Activated CD8-positive, alpha-beta T cell treated with anti-CD3 and anti-CD28 coated beads for 36 hours (primary cell): ENCODE measurements around the gene HOXB9. TPM values are rescaled to one million over a fixed set of nuclear protein-coding genes. Genes with fewer than 3 reads are reported as not detected.

Source experiments
- ATAC-seq: fragments of 200-7000 bp; cut with Tn5 transposase; one replicate; pipeline ENCODE4 v1.10.0; 2021; ENCODE audit warnings: mild to moderate bottlenecking, moderate library complexity
- CTCF ChIA-PET: fragments of 350-600 bp; sonication (Branson Sonifier 250); formaldehyde crosslinking; loops from one replicate; lab custom pipeline; 2021; ENCODE audit warnings: antibody characterized with exemption; lab: Charles Lee
- POLR2A ChIA-PET: fragments of 350-600 bp; sonication (Branson Sonifier 250); formaldehyde crosslinking; loops from one replicate; lab custom pipeline; 2021; ENCODE audit warnings: antibody characterized with exemption; lab: Charles Lee
- DNase-seq: peaks from one replicate; pipeline ENCODE4 v3.0.0-alpha.2; 2020
- H3K27ac Mint-ChIP-seq: one replicate; pipeline ENCODE4 v1.8.0; 2021; ENCODE audit warnings: mild to moderate bottlenecking, mixed read lengths
- H3K27me3 Mint-ChIP-seq: one replicate; pipeline ENCODE4 v1.8.0; 2021; ENCODE audit warnings: mixed read lengths
- H3K36me3 Mint-ChIP-seq: one replicate; pipeline ENCODE4 v1.8.0; 2021; ENCODE audit warnings: low read depth, mixed read lengths
- H3K4me1 Mint-ChIP-seq: one replicate; pipeline ENCODE4 v1.8.0; 2021; ENCODE audit warnings: low read depth, mixed read lengths
- H3K4me3 Mint-ChIP-seq: one replicate; pipeline ENCODE4 v1.8.0; 2021; ENCODE audit warnings: mild to moderate bottlenecking, moderate library complexity, mixed read lengths
- H3K9me3 Mint-ChIP-seq: one replicate; pipeline ENCODE4 v1.8.0; 2021; ENCODE audit warnings: mixed read lengths
- CTCF ChIP-seq: fragments of 200-600 bp; IDR thresholded peaks from one replicate; pipeline ENCODE4 v1.8.0; 2022; ENCODE audit warnings: antibody characterized with exemption, mild to moderate bottlenecking
- intact Hi-C: fragments of 100-400 bp; cut with micrococcal nuclease; formaldehyde crosslinking; loops from one replicate; pipeline ENCODE4 v1.10.0; 2022
- total RNA-seq, 2 experiments: library from RNA; stranded (reverse); gene quantifications; one replicate each; pipeline ENCODE4 v1.2.3, GENCODE V29; 2021

Gene HOXB9
- total RNA-seq, 2 experiments from 2014 or later: 6.9 to 7.0 TPM

- Mint-ChIP-seq H3K27me3 (peaks cover 74% of the 10 kb centered on the region), H3K4me1 (peaks cover 11% of the 10 kb centered on the region), H3K27ac (no peak overlapping the region), H3K36me3 (no peaks in the 10 kb centered on the region), H3K4me3 (no peak overlapping the region), H3K9me3 (no peaks in the 10 kb centered on the region)
- DNase-seq (no peak), ATAC-seq (no peak)
- intact Hi-C loops: no loop called here
- ChIA-PET CTCF (interaction anchor here (0.8 to 5.5 kb wide), 6 partner anchors 8 to 366 kb away, joined by 3 to 40 read pairs (median 4); partner anchors contain the start of gene HOXB8), POLR2A (interaction anchor here (0.7 kb wide), 1 partner anchor 33 kb away, joined by 3 read pairs; no protein-coding TSS in a partner anchor)
- no peak for TF ChIP-seq CTCF
Measured at GRCh38 chr17:48628649-48629410, 2.7 kb upstream of the HOXB9 start.

DNA sequence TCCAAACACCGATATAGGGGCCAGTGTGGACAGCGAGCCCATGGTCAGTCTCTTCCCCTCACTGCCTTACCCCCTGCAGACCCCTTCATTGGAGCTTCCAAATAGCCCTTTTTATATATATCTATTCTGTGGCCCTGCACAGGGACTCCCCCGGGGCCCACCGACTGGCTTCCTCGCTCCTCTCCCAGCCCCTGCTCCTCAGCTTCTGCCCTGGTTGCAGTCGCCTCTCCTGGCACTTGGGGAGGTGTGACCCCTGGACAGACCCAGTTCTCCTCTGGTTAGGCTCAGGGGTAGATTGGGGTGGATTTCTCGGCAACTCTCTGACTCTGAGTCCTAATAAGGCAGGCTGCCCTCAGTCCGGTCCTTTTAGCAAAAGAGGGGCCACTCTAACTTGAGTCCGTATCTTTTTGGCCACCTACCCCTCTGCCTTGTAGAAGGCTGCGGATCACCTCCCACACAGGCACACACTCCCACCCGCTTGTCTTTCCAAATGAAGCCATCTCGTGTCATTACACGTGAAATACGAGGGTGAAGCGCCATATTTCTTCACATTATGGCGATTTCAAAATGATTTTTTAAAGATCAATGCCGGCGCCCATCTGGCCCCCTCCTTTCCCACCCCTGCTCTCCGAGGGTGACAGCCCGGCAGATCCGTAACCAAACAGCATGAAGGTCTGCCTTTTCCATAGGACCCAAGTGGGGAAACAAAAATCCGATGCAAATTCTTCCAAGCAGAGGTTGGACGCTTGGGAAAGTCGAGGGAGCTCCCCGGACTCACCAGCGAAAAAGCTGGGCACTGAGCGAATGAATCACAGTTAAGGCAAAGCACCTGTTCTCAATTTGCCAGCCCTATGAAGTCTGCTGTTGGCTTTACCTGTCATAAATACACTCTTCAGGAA is 1.7 kb upstream of the HOXB9 start:
- DNase-seq (no peak), ATAC-seq (no peak)
- Mint-ChIP-seq H3K4me3 (no peak overlapping the region), H3K27ac (no peak overlapping the region), H3K4me1 (peaks cover 10% of the 10 kb centered on the region), H3K9me3 (no peaks in the 10 kb centered on the region), H3K36me3 (no peaks in the 10 kb centered on the region), H3K27me3 (peaks cover 74% of the 10 kb centered on the region)
- POLR2A ChIA-PET: interaction anchor here (3.2 kb wide), 1 partner anchor 14 kb away, joined by 19 read pairs; the partner anchor contains the start of gene HOXB8
- CTCF ChIA-PET: interaction anchor here (1.3 to 5.5 kb wide), 6 partner anchors 8 to 44 kb away, joined by 3 to 40 read pairs (median 13); partner anchors contain the start of gene HOXB8
- intact Hi-C loops: no loop called here
- no peak for TF ChIP-seq CTCF

DNA sequence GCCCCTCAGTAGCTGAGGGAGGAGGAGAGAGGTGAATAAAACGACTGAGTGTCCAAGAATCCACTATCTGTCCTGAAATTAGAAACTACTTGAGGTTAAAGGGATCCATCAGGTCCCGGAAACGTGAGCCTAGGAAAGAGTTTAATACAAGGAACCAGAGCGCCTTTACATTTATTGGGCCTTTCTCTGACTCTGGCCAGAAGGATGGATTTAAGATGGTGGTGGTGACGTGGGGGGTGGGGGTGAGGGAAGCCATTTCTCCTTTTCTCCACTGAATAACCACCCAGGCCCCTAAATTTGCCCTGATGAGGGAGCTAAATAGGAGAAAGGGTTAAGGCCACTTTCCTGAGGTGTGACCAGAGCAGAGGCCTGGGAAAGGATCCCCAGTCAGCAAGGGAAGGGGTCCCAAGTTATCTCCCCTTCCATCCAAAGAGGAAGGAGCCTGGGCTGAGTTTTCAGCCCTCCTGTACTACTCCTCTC is 1.0 kb upstream of the HOXB9 start:
- peaks cover 74% of the 10 kb centered on the region for H3K27me3 Mint-ChIP-seq
- H3K36me3 Mint-ChIP-seq: no peaks in the 10 kb centered on the region
- intact Hi-C loops: no loop called here
- no peak for TF ChIP-seq CTCF
- ATAC-seq (no peak), DNase-seq (no peak)
- peaks cover 8% of the 10 kb centered on the region for H3K4me1 Mint-ChIP-seq
- peak overlapping the region; percentile 77 for H3K4me3 Mint-ChIP-seq
- ChIA-PET CTCF (interaction anchor here (1.3 to 5.5 kb wide), 5 partner anchors 8 to 32 kb away, joined by 3 to 40 read pairs (median 21); partner anchors contain the start of gene HOXB8), POLR2A (interaction anchor here (3.2 kb wide), 1 partner anchor 13 kb away, joined by 19 read pairs; the partner anchor contains the start of gene HOXB8)
- peak overlapping the region; percentile 7 for H3K27ac Mint-ChIP-seq
- H3K9me3 Mint-ChIP-seq: no peaks in the 10 kb centered on the region

DNA sequence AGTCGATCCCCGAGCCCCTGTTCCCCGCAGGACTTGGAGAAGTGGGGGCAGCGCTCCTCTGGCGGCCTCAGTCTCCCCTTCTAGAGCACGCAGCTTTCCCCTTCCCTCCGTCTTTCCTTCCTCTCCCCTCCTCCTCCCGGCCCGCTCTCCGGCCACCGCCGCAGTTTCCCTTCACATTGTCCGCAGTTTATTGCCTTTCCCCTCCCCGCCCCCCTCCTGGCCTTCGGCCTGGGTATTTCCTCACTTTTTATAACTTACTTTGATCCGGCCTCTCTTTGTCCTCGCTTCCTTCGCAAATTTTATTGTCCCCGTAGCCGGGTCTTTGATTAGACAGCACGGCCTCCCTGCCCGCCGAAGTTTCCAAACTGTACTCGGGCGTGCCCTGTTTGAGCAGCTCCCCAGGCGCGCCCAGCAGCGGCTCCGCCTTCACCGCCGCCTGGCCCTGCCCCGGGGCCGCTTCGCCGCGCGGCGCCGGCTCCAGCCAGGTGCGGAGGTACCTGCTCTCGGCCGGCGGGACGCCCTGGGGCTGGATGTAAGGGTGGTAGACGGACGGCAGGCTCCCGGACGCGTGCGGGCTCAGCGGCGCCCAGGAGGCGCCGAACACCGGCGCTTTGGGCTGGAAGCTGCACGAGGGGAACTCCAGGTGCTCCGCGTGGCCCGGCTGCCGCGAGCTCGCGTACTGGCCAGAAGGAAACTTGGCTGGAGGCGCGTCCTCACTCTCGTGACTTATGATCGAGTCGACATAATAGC is 488 bp downstream of the HOXB9 start:
- Mint-ChIP-seq H3K9me3 (no peaks in the 10 kb centered on the region), H3K4me1 (peaks cover 8% of the 10 kb centered on the region), H3K27ac (peak overlapping the region; percentile 52), H3K4me3 (peak overlapping the region; percentile 77), H3K36me3 (no peaks in the 10 kb centered on the region), H3K27me3 (peaks cover 77% of the 10 kb centered on the region)
- ChIA-PET CTCF (interaction anchor here (0.8 to 5.5 kb wide), 8 partner anchors 10 to 545 kb away, joined by 3 to 40 read pairs (median 7); partner anchors contain the start of genes HOXB5 and HOXB8), POLR2A (interaction anchor here (0.8 to 3.2 kb wide), 4 partner anchors 11 to 518 kb away, joined by 3 to 19 read pairs (median 3); partner anchors contain the start of genes HOXB5, HOXB8 and SNX11)
- no peak for TF ChIP-seq CTCF
- DNase-seq: peak; percentile 55
- peak; percentile 58 for ATAC-seq
- intact Hi-C loops: no loop called here
